ENCODE results near the gene PRSS38.

DNA sequence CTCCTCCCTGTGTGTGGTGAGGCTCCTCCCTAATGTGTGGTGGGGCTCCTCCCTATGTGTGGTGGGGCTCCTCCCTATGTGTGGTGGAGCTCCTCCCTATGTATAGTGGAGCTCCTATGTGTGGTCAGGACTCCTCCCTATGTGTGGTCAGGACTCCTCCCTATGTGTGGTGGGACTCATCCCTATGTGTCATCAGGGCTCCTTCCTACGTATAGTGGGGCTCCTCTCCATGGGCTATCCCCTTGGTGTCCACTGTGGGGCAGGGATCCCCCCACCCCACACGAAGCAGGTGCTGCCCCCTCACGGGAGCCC lies 29.6 kb downstream of the PRSS38 start:
- TF ChIP-seq, protein P1, sequence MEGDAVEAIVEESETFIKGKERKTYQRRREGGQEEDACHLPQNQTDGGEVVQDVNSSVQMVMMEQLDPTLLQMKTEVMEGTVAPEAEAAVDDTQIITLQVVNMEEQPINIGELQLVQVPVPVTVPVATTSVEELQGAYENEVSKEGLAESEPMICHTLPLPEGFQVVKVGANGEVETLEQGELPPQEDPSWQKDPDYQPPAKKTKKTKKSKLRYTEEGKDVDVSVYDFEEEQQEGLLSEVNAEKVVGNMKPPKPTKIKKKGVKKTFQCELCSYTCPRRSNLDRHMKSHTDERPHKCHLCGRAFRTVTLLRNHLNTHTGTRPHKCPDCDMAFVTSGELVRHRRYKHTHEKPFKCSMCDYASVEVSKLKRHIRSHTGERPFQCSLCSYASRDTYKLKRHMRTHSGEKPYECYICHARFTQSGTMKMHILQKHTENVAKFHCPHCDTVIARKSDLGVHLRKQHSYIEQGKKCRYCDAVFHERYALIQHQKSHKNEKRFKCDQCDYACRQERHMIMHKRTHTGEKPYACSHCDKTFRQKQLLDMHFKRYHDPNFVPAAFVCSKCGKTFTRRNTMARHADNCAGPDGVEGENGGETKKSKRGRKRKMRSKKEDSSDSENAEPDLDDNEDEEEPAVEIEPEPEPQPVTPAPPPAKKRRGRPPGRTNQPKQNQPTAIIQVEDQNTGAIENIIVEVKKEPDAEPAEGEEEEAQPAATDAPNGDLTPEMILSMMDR (optimal IDR thresholded peaks at IDR 0.05 in 1 of 3, IDR thresholded peaks at IDR 0.05 in 1 of 3, conservative IDR thresholded peaks at IDR 0.05 in 1 of 3; ENCODE audit: extremely low read depth in 1 of 3, insufficient read depth in 2 of 3, low read length in 3 of 3): no peak
- TF ChIP-seq EZH2 (IDR thresholded peaks at IDR 0.05; ENCODE audit: low read length): no peak
